C4-2B (cell line): ENCODE results near the gene CDC42BPB.

ENCODE experiments used
- ZFX ChIP-seq: fragments of 450-650 bp; IDR thresholded peaks from 2 replicates; pipeline ENCODE4 v1.6.1; 2017
- TF ChIP-seq, protein P1 (sequence below): fragments of 450-650 bp; conservative IDR thresholded peaks from 2 replicates; pipeline ENCODE4 v1.5.1; 2017; ENCODE audit warnings: mild to moderate bottlenecking

DNA sequence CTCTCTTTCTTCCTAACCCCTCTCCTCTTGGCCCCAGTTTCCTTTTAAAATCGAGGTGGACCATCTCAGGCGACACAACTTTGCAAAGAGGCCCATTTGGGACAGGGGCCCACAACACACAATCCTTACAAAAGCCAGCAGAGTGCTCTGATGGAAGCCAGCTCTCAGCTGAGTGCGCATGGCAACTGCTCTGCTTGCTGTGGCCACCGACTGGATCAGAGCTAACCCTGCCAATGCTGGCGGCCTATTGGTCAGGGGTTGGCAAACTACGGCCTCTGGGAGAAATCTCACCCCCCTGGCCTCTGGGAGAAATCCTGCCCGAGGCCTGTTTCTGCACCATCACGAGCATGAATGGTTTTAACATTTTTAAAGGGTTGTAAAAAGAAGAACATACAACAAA, 79.9 kb downstream of the CDC42BPB start:
- TF ChIP-seq, protein P1, sequence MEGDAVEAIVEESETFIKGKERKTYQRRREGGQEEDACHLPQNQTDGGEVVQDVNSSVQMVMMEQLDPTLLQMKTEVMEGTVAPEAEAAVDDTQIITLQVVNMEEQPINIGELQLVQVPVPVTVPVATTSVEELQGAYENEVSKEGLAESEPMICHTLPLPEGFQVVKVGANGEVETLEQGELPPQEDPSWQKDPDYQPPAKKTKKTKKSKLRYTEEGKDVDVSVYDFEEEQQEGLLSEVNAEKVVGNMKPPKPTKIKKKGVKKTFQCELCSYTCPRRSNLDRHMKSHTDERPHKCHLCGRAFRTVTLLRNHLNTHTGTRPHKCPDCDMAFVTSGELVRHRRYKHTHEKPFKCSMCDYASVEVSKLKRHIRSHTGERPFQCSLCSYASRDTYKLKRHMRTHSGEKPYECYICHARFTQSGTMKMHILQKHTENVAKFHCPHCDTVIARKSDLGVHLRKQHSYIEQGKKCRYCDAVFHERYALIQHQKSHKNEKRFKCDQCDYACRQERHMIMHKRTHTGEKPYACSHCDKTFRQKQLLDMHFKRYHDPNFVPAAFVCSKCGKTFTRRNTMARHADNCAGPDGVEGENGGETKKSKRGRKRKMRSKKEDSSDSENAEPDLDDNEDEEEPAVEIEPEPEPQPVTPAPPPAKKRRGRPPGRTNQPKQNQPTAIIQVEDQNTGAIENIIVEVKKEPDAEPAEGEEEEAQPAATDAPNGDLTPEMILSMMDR, result no peak
- no peak for TF ChIP-seq ZFX
